ENCODE results near the gene SBF2.
A peak's percentile ranks its signal among the peaks of the same experiment; 100 is the strongest.

The SBF2 gene

GRCh38 chr11:9980931-9981330 is 313.1 kb downstream of the SBF2 start:
- TF ChIP-seq CTCF (IDR thresholded peaks at IDR 0.05; ENCODE audit: extremely low read depth, insufficient read depth, missing control alignments): no peak
- in situ Hi-C loops (cut with MboI; ENCODE audit: low pct_unique_long_range_greater_than_20kb, low sequenced_read_pairs, unreplicated experiment): loop anchor here (25.0 kb wide), 1 partner anchor 331 kb away; the partner anchor contains the start of gene ADM
- DNase-seq (ENCODE audit: low spot score): no peak

DNA sequence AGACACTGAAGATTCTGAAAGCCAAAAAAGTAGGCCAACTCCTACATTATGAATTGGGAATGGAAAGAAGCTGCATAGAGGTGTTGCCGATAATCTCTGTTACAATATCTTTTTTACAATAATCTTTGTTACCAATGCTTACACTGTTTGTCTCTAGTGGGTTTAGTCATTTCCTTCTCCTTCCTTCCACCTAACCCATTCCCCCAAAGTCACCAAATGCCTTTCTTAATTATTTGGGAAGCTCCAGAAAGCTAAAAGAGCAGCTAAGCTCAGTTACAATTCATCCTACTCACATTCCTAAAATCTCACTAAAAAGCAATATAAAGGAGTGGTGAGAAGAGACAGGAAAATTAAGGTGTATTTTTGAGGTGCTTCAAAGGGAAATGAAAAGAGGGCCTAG is 316.5 kb downstream of the SBF2 start:
- in situ Hi-C loops (cut with MboI; ENCODE audit: low pct_unique_long_range_greater_than_20kb, low sequenced_read_pairs, unreplicated experiment): loop anchor here (5.0 to 25.0 kb wide), 3 partner anchors 115 to 335 kb away; partner anchors contain the start of gene ADM
- no peak for TF ChIP-seq CTCF (IDR thresholded peaks at IDR 0.05; ENCODE audit: extremely low read depth, insufficient read depth, missing control alignments)
- no peak for DNase-seq (ENCODE audit: low spot score)

GRCh38 chr11:9974375-9974774 is 319.6 kb downstream of the SBF2 start:
- no peak for DNase-seq (ENCODE audit: low spot score)
- no peak for TF ChIP-seq CTCF (IDR thresholded peaks at IDR 0.05; ENCODE audit: extremely low read depth, insufficient read depth, missing control alignments)
- in situ Hi-C loops (cut with MboI; ENCODE audit: low pct_unique_long_range_greater_than_20kb, low sequenced_read_pairs, unreplicated experiment): loop anchor here (10.0 to 25.0 kb wide), 2 partner anchors 220 to 437 kb away; no protein-coding TSS in a partner anchor

- no peak for TF ChIP-seq CTCF (IDR thresholded peaks at IDR 0.05; ENCODE audit: extremely low read depth, insufficient read depth, missing control alignments)
- in situ Hi-C loops (cut with MboI; ENCODE audit: low pct_unique_long_range_greater_than_20kb, low sequenced_read_pairs, unreplicated experiment): loop anchor here (10.0 to 25.0 kb wide), 2 partner anchors 219 to 437 kb away; no protein-coding TSS in a partner anchor
- DNase-seq (ENCODE audit: low spot score): no peak
Measured at GRCh38 chr11:9973921-9974320, 320.1 kb downstream of the SBF2 start.

- in situ Hi-C loops (cut with MboI; ENCODE audit: low pct_unique_long_range_greater_than_20kb, low sequenced_read_pairs, unreplicated experiment): loop anchor here (10.0 to 25.0 kb wide), 2 partner anchors 218 to 436 kb away; no protein-coding TSS in a partner anchor
- DNase-seq (ENCODE audit: low spot score): peak; percentile 76
Measured at GRCh38 chr11:9972989-9973388, 321.0 kb downstream of the SBF2 start.

DNA sequence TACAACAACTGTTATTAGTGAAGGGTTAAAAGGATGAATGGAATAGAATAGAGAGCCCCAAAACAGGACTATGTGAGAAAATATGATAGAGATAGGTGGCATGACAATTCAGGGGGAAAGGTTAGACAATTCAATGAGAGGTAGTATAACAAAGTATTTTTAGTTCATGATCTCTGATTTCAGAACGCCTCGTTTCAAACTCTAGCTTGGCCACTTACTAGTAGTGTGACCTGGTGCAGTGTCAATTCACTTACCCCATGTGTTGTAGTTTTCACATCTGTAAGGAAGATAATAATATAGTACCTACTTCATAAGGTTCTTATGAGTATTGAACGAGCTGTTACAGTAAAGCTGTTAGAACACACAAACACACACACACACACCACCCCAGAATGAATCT is 322.1 kb downstream of the SBF2 start:
- no peak for TF ChIP-seq CTCF (IDR thresholded peaks at IDR 0.05; ENCODE audit: extremely low read depth, insufficient read depth, missing control alignments)
- no peak for DNase-seq (ENCODE audit: low spot score)

More at GRCh38 chr11:9972989-9973388, 321.0 kb downstream of the SBF2 start:
- TF ChIP-seq CTCF (IDR thresholded peaks at IDR 0.05; ENCODE audit: extremely low read depth, insufficient read depth, missing control alignments): peak; percentile 83

More for the DNA sequence above, 322.1 kb downstream of the SBF2 start:
- in situ Hi-C loops (cut with MboI; ENCODE audit: low pct_unique_long_range_greater_than_20kb, low sequenced_read_pairs, unreplicated experiment): loop anchor here (10.0 to 25.0 kb wide), 2 partner anchors 217 to 435 kb away; no protein-coding TSS in a partner anchor

All from GM13977 (cell line).